Glomerular endothelial cell (primary cell): Measurements from ENCODE around the gene SEC14L3. TPM values are rescaled to one million over a fixed set of nuclear protein-coding genes. Genes with fewer than 3 reads are reported as not detected.

ENCODE experiments used
- DNase-seq: peaks from one replicate; pipeline ENCODE4 v3.0.0-alpha.2; 2011; ENCODE audit warnings: low read depth, low spot score; ENCODE audit errors: extremely low read depth
- total RNA-seq: library from RNA; depleted of rRNA; stranded (reverse); fragments of >200 nt; gene quantifications from 2 replicates; pipeline ENCODE4 v1.2.3, GENCODE V29; 2015

SEC14L3 gene
- total RNA-seq, 1 donor from 2014 or later, result not detected

DNA sequence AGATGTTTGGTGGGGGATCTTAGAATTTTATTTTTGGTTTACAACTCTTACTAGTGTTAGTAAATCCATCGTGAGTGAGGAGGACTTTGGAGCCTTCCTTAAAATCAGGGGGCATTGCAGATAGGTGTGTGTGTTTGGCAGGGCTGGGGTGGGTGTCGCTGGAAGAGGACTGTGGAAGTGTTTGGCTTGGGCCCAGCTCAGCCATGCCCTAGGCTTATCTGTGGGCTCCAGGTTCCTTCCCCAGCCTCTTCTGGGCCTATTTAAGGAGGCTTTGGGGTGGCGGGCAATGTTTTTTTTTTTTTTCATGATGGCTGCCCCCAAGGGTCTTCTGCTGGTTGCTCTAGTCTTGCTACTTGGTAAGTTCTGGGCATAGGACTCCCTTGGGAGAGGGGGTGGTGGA, 24.2 kb downstream of the SEC14L3 start:
- DNase-seq, result no peak

DNA sequence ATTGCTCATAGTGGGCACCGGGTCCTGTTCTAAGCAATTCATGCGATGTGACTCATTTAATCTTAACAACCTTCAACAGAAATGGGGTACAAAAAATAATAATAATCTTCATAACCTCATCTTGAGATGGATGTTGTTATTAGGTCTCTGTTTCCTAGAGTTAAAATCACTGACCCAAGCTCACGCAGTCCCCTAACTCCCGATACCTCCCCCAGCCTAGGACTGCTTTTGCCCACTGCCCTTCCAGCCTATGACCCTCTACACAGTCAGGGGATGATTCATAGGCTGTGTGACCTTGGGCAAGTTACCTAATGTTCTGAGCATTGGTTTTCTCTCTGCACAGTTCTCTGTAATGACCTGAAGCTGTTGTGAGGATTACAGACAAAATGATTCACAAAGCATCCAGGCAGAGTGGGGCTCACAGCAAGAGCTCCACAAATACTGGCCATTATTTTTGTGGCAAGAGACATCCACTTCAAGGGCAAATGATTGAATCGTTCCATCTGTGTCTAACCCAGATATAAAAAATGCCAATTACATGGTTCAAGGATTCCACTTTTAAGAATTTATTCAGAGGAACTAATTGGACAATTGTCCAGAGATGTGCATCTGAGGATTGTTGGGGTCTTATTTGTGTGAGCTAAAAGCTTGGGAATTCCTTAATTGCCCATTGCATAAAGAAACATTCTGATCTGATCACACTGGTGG, 26.2 kb downstream of the SEC14L3 start:
- DNase-seq, result no peak

DNA sequence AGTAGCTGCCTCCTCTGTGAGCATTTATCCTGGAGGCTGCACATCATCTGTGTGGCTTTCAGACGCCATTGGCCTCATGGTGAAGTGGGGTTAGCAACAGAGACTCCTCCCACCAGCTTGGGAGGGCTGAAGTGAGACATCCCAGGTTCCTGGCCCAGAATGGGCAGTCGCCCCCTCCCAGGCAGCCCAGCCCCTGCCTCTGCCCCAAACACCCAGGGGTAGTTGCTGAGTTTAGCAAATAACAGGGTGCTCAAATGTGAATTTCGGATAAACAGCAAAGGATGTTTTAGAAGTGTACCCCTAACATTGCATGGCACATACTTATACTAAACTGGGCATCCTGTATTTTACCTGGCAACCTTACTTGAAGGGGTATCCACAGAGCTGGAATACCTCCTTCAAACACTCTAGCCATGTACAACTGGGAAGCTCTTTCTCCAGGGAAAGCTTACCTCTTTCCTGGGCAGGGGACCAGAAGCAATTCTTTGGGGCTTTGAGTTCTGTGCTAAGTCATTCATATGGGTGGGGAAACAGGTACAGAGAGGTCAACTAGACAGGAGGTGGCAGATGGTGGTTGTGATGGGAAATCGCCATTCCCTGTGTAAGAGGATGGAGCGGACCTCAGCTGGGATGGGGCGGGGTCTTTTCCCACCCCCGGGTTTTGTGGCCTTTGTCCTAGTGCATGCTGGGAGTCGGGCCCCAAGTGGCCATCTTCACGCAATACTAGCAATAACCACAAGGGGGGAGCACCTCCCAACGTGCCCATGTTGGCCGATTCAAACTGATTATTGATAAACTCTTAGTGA, 27.0 kb downstream of the SEC14L3 start:
- DNase-seq, result no peak

DNA sequence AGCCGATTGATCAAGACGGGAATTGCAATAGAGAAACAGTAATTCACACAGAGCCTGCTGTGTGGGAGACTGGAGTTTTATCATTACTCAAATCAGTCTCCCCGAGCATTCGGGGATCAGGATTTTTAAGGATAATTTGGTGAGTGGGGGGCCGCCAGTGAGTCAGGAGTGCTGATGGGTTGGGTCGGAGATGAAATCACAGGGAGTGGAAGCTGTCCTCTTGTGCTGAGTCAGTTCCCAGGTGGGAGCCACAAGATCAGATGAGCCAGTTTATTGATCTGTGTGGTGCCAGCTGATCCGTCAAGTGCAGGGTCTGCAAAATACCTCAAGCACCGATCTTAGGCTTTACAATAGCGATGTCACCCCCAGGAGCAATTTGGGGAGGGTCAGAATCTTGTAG, 30.7 kb downstream of the SEC14L3 start:
- no peak for DNase-seq

DNA sequence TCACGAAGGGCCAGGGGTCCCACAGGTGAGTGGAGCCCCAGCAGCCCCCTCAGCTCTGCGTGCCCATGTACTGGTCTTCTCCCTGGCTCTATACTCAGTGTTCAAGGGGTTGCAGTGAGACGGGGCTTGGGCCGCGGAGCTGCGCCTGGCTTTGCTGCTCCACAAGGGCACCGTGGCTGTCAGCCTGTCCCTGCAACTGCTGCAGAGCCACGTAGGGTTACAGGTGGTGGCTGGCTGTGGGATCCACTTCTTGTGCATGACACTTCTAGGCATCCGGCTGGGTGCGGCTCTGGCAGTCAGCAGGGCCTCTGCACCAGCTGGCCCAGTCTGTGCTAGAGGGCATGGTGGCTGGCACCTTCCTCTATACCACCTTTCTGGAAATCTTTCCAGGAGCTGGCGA, 32.0 kb downstream of the SEC14L3 start:
- no peak for DNase-seq

DNA sequence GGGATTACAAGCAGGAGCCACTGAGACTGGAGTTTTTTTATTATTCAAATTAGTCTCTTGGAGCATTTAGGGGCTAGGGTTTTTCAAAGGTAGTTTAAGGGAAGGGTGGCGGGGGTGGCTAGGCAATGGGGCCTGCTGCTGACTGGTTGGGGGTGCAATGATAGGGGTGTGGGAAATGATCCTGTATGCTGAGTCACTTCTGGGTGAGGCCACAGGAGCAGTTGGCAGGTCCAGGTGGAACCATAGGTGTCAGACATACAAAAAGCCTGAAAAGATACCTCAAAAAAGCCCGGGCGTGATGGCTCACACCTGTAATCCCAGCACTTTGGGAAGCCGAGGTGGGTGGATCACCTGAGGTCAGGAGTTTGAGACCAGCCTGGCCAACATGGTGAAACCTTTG, 32.6 kb downstream of the SEC14L3 start:
- no peak for DNase-seq

DNA sequence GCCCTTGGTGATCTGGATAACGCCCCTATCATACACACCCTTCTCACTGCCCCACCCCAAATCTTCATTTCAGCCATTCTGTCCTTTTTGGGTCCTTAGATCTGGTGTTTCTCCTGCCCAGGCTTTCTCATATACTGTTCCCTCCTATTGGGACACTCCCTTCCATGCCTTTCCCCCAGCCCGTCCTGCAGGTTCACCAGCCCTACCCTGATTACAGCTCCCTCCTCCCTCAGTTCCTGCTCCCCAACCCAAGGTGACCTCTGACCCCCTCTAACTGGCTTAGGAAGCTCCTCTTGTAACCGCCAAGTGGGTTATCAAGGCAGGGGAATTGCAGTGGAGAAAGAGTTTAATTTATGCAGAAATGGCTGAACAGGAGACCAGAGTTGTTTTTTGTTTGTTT, 33.3 kb downstream of the SEC14L3 start:
- DNase-seq, result no peak

DNA sequence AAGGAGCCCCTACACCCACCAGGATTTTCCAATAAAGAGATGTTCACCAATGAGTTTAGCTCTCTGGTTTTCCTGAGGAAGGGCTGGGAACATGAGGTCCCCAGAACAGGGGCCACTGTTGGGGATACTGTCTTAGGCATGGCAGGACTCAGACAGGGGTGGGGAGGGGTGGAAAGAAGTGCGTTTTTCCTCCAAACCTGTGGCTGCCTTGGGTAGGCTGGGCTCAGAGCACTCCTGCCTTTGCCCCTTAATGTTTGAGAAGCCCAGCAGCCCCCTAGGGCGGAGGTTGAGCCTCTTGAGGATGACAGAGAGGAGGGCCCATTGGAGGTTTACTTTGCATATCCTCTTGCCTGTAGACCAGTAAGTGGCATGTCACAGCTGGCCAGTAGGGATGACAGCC, 35.6 kb downstream of the SEC14L3 start:
- no peak for DNase-seq

DNA sequence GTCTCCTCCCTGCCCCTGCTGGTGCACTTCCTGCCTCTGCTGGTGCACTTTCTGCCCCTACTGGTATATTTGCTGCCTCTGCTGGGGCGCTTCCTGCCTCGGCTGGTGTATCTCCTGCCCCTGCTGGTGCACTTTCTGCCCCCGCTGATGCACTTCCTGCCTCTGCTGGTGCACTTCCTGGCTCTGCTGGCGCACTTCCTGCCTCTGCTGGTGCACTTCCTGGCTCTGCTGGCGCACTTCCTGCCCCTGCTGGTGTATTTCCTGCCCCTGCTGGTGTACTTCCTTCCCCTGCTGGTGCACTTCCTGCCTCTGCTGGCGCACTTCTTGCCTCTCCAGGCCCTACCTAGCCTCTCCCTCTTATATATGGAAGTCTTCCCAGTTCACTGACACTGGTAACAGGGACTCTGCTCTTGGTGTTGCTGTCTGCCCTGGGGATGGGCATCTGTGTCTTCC, 36.1 kb downstream of the SEC14L3 start:
- DNase-seq, result no peak

DNA sequence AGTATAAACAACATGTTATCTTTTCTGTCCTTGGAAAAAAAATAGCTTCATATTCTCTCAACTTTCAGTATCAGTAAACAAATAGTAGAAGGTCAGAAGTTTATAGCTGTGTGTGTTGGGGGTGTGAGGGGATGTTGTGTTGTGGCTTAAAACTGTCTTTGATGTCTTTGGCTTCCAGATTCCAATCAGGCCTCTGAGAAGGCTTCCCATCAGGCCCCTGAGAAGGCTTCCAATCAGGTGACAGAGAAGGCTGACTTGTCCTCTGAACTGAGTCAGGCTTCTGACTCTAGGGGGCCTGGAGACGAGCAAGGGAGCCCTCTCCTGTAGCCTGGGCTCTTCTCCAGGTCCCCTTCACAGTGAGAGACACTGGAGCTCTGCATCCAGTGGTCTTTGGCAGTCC, 37.0 kb downstream of the SEC14L3 start:
- DNase-seq, result no peak

DNA sequence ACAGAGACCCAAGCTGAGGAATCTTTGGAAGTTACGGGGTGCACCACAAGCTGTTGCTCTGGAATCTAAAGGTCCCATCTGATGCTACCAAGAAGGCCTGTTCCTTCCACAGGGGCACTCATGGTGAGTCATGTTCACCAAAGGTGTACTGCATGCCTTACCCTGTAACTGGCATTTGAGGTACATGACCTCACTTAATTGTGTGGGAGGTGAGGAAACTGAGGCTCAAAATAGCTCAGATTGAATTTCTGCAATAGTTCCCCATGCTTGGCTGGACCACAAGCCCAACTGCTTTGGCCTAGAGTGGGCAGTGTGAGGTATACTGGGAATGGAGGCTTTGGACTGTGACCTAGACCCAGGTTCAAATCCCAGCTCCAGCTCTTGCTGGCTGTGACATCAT, 38.0 kb downstream of the SEC14L3 start:
- DNase-seq, result no peak

DNA sequence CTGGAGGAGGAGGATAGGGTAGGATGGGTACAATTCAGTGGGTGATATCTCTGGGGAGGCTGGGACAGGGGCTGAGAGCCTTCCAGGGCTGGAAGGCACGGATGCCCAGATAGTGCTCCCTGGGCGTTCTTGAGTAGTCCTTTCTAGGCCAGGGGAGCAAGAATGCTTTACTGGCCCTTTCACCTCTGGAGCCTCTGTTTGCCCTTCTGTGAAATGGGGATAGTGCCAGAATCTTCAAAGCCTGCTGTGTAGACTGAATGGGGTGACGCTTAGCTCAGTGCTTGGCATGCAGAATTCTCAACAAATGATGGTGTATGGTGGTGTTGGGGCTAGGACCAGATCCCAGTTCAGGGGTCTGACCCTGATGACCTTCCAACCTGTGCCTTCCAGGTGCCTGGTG, 38.6 kb downstream of the SEC14L3 start:
- DNase-seq, result no peak

DNA sequence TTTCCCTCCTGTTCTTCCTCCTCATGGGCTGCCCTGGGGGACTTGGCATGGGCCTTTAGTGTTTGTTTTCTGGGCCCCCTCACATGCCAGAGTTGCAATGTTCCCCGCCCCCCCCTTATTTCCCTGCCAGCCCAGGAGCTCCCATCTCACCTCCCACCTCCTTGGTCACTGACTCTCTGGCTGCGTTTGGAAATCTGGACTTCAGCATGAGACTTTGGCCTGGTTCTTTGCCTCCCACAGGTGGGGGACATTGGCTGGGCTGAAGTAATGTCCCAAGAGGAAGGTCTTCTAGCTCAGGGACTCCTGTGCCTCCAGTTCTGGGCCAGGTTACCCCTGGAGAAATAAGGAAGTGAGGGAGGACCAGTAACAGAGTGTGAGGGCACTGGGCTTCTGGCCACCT, 39.3 kb downstream of the SEC14L3 start:
- no peak for DNase-seq

DNA sequence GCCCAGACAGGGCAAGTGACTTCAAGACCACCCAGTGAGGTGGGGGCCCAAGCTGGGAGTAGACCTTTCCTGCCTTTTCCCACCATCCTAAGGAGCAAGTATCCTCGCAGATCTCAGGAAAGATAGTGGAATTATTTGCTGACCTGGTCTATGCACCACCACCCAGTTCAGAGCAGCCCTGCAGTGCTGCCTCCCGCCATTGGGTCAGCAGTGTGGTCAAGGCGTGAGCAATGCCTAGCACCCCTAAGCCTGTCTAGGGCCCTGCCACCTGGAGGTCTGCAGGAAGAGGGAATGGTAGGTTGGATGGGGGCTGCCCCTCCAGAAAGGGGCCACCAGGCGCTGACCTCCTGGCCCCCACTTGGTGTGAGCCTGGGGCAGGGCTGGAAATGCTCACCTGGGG, 39.7 kb downstream of the SEC14L3 start:
- no peak for DNase-seq

DNA sequence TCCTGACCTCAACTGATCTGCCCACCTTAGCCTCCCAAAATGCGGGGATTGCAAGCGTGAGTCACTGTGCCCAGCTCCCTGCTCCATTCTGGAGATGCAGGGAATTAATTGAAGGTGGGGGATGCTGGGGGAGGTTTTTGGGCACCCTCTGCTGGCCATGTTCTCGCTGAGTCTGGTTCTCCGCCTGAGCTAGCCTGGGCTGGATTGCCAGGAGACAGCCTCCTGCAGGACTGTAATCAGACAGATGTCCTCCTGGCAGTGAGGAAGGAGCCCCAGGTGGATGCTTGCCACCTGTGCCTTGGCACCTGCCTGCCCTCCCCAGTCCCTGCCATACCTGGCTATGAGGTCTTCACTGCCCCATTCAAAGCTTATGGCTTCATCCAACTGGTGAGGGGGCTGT, 40.9 kb downstream of the SEC14L3 start:
- no peak for DNase-seq

DNA sequence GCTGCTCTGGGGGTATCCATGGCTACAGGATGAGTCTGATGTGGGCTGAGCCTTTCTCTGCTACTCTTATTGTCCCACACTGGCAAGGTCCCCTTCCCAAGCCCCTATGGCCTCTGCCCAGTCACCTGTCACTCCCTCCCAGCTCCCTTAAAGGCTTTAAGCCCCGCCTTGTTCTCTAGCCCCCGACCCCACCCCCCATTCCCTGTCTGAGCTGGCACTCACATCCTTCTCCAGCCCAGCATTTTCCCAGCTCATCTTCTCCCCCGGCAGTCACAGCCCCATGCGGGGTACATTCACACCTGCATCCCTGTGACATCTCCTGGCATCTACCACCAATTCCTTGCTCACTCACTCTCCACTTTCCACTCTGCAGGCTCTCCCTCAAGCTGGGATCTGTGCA, 41.9 kb downstream of the SEC14L3 start:
- DNase-seq, result no peak

DNA sequence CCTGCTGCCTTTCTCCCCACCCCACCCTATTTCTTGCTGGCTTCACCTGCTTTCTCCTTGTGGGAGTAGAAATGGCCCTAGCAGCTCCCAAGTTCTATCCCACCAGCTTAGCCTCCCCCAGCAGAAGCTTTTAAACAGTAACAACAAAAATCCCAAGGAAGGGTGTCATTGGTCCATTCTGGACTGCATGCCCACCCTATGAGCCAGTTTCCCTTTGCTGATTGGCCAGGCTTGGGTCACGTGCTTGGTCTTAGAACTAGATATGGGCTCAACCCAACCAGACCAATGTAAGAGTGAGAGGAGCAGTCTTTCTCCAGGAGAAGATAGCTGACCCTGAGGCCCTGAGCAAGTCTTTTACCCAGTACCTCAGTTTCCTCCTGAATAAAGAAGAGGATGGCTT, 43.9 kb downstream of the SEC14L3 start:
- DNase-seq, result no peak

DNA sequence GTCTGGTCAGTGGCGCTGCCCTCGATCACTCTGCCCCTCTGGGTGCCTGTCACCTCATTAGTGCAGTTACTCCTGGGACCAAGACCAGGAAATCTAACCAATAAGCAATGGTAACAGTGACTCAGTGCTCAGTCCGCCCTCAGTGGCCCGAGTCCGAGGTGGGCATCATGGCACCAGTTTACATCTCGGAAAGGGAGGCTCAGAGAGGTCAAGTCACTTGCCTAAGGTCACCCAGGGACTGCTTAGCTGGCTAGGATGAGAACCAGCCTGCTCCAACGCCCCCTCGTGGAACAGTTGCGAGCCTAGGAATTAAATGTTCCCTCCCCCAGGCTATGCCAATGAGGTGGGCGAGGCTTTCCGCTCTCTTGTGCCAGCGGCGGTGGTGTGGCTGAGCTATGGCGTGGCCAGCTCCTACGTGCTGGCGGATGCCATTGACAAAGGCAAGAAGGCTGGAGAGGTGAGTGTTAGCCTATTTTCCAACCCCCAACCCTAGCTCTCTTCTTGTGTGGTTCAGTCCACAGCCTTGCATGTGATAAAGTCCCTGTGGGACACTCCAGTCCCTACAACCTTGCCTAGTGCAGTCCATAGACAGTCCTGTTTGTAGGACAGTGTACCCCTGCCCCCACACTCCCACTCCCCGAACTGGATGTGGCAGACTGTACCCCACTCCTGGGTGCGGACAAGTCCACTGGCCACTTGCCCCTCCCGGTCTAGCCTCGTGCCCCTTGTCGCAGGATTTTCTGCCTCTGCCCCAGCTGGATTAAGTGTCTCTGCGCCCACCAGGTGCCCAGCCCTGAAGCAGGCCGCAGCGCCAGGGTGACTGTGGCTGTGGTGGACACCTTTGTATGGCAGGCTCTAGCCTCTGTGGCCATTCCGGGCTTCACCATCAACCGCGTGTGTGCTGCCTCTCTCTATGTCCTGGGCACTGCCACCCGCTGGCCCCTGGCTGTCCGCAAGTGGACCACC, 45.1 kb downstream of the SEC14L3 start:
- no peak for DNase-seq

DNA sequence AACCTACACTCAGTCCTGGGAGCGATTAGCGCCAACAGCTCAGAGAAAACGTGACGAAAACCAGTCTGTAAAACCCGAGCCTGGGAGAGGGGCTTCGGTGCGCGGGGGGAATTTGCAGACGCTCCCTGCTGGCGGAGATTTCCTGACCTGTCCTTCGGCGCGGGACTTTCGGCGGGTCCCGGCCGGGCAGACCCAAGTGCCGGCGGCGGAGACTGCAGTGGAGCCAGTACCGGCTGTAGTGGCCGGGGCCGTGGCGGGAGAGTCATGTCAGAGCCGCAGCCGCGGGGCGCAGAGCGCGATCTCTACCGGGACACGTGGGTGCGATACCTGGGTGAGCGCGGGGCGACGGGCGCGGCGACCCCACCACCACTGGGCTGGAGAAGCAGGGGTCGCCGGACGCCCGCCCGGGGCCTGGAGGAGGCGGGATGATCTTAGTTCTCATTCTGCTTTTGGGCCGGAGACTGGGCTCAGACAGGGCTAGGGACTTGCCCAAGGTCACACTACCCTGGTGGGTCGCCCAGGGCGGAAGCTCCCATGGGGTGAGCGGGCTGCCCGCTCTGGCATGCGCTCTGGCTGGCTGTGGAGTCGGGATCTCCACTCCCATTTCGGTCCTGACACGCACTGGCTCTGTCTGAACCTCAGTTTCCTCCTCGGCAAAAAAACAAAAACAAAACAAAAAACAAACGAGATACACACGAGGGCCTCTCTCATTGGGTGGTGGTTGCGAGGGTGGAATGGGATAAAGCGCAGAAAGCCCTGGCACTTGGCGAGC, 46.0 kb downstream of the SEC14L3 start, which contains the start of gene MTFP1:
MTFP1 (plus strand) TSS at position 153 of the 772 bp plus-strand sequence; CDS start at position 265, 112 bp downstream.
- DNase-seq, result no peak

DNA sequence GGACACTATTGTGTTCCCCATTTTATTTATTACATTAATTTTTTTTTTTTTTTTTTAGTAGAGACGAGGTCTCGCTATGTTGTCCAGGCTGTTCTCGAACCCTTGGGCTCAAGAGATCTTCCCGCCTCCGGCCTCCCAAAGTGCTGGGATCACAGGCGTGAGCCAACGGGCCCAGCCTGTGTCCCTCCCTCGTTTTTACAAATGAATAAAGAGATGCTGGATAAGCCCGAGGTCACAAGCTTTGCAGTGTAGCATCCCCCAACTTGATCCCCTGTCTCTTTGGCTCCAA, 46.5 kb downstream of the SEC14L3 start:
- DNase-seq, result no peak
